HG03460 (cell line): ENCODE data around the gene MCRIP1.

Source experiments
- ATAC-seq: cut with Tn5 transposase; IDR thresholded peaks from one replicate; pipeline ENCODE4 v1.9.1; 2021; ENCODE audit not compliant: unreplicated experiment

Gene MCRIP1

DNA sequence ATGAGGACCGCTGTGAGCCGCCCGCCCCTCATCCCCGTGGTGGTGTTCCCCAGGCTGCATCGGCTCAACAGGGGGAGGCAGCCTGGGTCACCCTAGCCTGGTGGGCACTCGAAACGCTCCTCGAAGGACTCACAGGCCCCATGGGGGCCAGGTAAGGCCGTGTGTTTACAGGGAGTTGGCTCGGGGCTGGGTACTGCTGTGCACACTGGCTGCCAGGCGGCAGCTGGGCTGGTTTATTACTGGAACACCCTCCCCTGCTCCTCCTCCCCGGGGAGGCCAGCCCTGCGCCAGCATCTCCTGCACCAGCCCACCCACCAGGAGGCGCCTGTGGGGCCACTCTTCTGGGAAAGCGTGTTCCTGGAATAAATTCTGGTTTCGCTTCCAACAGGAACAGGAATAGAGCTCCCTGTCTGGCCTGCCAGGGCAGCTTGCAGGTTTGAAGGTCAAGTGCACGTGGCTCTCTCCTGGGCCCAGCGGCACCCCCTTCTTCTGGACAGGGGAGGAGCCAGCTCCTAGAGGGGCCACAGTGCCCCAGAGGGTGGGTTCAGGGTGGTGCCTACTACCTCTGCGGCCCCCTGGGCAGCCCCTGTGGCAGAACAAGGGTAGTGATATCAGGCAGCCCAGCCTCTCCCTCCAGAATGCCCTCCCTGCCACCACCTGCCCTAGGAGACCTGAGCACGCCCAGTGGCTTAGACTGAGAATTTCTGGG is 11.3 kb downstream of the MCRIP1 start:
- ATAC-seq = no peak

DNA sequence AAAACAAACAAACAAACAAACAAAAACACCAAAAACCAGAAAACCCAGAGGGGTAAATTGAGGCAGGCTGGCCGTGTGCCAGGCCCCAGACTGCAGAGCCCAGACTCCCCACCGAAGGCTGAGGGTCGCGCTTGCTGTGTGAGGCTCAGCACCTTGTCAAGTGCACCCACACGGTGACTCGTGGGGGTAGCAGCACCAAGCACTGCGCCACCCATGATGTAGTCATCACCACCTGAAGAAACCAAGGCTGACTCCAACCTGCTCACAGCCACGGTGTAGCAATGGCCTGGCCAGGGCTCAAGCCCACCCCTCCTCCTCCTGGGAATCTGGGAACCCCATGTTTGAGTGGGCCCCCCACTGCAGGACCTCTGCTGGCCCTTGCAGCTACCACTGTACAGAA is 11.9 kb downstream of the MCRIP1 start:
- no peak for ATAC-seq

DNA sequence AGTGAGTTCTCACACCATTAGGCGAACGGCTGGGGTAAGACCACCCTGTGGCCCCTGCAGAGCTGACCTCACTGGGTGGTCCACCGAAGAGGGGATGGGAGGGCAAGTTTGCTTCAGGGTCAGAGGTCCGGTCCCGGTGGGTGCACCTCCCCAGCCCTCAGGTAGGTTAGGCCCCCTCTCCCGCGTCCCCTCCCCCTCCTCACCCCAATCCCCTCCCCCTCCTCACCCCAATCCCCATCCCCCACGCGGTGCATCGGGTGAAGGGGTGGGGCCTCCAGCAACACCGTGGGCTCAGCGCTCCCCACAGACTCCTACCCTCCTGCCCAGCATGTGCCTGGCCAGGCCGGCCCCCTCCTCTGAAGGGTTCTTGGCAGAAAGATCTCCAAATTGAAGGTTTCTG is 13.4 kb downstream of the MCRIP1 start:
- ATAC-seq = no peak

- ATAC-seq = no peak
Measured at GRCh38 chr17:81817758-81818147, 15.3 kb downstream of the MCRIP1 start.

GRCh38 chr17:81815646-81815986 is 17.5 kb downstream of the MCRIP1 start:
- ATAC-seq = no peak

DNA sequence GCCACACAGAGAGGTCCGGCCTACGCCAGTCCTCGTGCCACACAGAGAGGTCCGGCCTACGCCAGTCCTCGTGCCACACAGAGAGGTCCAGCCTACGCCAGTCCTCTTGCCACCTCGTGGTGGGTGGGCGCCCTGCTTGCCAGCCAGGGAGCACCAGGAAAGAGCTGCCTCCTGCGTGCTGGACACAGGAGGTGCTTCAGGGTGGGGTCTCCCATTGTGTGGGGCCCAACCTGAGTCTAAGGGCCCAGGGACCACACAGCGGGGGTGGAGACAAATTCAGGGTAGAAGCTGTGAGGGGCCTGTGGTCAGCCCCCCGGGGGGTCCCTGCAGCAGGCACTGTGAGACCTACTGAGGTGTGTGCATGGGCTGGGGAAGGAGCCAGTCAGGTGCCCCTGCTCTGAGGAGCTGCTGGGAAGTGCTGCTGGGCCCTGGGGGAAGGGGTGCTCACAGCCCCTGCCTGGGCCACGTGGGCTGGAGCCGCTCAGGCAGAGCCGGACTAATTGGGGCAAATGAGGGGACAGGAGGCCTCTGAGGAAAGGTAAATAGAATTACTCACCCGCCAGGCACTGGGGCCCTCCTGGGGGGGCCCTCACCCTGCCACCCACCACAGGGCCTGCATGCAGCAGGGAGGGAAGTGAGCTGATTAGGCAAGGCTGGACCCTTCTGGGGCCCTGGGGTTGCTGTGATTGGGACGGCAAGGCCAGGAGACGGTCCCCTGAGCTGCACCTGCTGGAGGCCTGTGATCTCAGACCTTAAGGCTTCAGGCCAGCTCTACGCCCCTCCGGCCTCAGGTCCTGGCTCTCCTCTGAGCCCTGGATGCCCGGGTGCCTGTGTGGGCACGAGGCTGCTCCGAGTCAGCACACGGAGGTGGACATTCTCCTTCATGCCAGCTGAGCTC is 18.1 kb downstream of the MCRIP1 start:
- ATAC-seq = no peak

GRCh38 chr17:81813861-81814683 is 19.0 kb downstream of the MCRIP1 start:
- ATAC-seq = no peak

GRCh38 chr17:81813371-81813684 is 19.8 kb downstream of the MCRIP1 start:
- ATAC-seq = no peak

- ATAC-seq = no peak
Measured at GRCh38 chr17:81812571-81813370, 20.3 kb downstream of the MCRIP1 start.

DNA sequence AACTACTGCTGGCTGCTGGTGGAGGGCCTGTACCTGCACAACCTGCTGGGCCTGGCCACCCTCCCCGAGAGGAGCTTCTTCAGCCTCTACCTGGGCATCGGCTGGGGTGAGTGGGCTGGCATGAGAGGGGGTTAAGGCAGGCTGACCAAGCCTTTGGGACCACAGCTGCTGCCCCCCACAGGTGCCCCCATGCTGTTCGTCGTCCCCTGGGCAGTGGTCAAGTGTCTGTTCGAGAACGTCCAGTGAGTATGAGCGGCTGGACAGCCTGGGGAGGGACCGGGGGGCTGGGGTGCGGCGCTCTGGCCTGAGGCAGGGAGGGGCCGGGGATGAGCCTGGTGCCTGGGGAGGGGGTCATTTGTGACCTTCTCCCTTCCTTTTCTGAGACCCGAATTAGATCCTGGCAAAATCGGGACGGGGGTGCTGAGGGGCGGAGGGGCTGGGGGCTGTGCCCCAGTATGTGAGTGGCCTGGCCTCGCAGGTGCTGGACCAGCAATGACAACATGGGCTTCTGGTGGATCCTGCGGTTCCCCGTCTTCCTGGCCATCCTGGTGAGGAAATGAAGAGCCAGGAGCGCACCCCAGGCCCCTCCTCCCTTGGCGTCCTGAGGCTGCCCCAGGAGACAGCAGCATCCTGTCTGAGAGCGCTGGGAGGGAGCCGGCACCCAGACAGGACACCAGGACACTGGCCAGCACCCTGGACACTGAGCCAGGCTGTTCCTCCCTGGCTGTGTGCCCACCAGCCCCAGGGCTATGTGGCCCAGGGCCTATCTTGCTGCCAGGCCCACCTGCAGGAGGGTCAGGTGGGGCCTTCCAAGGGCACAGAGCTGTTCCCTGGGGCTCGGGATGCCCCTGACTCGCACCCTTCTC is 21.2 kb downstream of the MCRIP1 start:
- ATAC-seq = no peak

GRCh38 chr17:81810892-81811704 is 22.0 kb downstream of the MCRIP1 start:
- no peak for ATAC-seq

- no peak for ATAC-seq
Measured at GRCh38 chr17:81810476-81810875, 22.6 kb downstream of the MCRIP1 start.

DNA sequence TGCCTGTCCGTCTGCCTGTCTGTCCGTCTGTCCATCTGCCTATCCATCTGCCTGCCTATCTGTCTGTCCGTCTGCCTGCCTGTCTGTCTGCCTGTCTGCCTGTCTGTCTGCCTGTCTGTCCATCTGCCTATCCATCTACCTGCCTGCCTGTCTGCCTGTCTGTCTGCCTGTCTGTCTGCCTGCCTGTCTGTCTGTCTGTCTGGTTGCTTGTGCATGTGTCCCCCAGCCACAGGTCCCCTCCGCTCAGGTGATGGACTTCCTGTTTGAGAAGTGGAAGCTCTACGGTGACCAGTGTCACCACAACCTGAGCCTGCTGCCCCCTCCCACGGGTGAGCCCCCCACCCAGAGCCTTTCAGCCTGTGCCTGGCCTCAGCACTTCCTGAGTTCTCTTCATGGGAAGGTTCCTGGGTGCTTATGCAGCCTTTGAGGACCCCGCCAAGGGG is 23.5 kb downstream of the MCRIP1 start:
- no peak for ATAC-seq

DNA sequence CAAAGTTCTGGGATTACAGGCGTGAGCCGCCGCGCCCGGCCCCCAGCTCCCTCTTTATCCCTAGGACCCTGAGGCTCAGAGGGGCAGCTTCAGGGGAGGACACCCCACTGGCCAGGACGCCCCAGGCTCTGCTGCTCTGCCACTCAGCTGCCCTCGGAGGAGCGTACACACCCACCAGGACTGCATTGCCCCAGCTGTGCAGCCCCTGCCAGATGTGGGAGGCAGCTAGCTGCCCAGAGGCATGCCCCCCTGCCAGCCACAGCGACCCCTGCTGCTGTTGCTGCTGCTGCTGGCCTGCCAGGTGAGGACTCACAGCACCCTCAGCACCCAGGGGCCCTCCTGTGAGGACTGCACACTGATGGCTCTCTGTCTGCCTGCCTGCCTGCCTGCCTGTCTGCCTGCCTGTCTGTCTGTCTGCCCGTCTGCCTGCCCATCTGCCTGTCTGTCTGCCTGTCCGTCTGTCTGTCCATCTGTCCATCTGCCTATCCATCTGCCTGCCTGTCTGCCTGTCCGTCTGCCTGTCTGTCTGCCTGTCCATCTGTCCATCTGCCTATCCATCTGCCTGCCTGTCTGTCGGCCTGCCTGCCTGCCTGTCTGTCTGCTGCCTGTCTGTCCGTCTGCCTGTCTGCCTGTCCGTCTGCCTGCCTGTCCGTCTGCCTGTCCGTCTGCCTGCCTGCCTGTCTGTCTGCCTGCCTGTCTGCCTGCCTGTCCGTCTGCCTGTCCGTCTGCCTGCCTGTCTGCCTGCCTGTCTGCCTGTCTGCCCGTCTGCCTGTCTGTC is 24.1 kb downstream of the MCRIP1 start:
- no peak for ATAC-seq

DNA sequence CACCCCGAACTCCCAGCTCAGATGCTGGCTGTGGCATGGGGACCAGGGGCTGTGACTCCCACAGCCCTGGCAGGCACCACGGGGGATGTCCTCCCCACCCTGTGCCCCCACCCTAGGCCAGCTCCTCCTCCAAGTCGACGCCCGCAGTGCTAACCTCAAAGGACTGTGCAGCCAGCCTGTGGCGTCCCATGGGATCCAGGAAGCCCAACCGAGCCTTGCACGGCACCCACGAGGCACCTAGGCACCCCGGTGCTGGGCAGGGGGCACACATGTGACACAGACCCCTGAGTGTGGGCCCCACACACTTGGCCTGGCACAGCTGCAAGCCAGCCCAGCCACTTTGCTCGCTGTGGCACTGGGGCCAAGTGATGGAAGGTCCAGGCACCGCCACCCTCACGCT is 25.3 kb downstream of the MCRIP1 start:
- ATAC-seq = no peak

DNA sequence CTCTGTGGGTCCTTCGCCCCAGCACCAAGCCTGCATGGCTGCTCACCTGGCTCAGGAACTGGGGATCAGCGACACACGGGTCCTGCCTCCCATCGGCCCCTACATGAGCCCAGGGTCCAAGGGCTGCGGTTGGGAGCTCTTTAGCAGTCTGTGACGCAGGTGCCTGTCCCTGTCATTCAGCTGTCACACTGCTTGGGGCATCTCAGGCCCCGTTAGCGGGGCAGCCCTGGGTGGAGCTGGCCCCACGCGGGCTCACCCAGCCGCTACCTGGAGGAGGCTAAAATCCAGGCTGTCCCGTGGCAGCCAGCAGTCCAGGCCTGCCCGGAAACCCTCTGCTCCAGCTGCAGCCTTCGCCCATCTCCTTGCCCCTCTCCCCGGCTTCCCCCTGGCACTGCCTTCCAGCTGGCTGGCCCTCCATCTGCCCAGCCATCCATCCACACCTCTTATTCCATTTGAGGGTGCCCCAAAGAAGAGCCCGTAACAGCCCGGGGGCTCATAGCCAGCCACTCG is 25.8 kb downstream of the MCRIP1 start:
- ATAC-seq = no peak

- no peak for ATAC-seq
Measured at GRCh38 chr17:81806461-81807209, 26.5 kb downstream of the MCRIP1 start.
